Activated naive CD8-positive, alpha-beta T cell treated with anti-CD3 and anti-CD28 coated beads for 36 hours (primary cell): Measurements from ENCODE around the gene A4GNT. TPM values are rescaled to one million over a fixed set of nuclear protein-coding genes. Genes with fewer than 3 reads are reported as not detected.
"Not testable (repeated sequence)": the region's sequence is repeated elsewhere in the genome, so short reads cannot be mapped to it uniquely, and the experiment has no call there.

Source experiments
- DNase-seq: peaks from one replicate; pipeline ENCODE4 v3.0.0; 2021
- H3K27ac Mint-ChIP-seq: one replicate; pipeline ENCODE4 v1.8.0; 2022; ENCODE audit warnings: mild to moderate bottlenecking, moderate library complexity, mixed read lengths
- H3K27me3 Mint-ChIP-seq: one replicate; pipeline ENCODE4 v1.8.0; 2022; ENCODE audit warnings: mild to moderate bottlenecking, mixed read lengths
- H3K36me3 Mint-ChIP-seq: one replicate; pipeline ENCODE4 v1.8.0; 2021; ENCODE audit warnings: mild to moderate bottlenecking, mixed read lengths
- H3K4me1 Mint-ChIP-seq: one replicate; pipeline ENCODE4 v1.8.0; 2021; ENCODE audit warnings: mixed read lengths
- H3K4me3 Mint-ChIP-seq: one replicate; pipeline ENCODE4 v1.8.0; 2022; ENCODE audit warnings: mild to moderate bottlenecking, moderate library complexity, mixed read lengths
- H3K9me3 Mint-ChIP-seq: one replicate; pipeline ENCODE4 v1.8.0; 2022; ENCODE audit warnings: mixed read lengths
- total RNA-seq, 2 experiments: library from RNA; stranded (reverse); gene quantifications; one replicate each; pipeline ENCODE4 v1.2.3, GENCODE V29; 2021

Gene A4GNT
- total RNA-seq, 2 experiments from 2014 or later, result not detected

DNA sequence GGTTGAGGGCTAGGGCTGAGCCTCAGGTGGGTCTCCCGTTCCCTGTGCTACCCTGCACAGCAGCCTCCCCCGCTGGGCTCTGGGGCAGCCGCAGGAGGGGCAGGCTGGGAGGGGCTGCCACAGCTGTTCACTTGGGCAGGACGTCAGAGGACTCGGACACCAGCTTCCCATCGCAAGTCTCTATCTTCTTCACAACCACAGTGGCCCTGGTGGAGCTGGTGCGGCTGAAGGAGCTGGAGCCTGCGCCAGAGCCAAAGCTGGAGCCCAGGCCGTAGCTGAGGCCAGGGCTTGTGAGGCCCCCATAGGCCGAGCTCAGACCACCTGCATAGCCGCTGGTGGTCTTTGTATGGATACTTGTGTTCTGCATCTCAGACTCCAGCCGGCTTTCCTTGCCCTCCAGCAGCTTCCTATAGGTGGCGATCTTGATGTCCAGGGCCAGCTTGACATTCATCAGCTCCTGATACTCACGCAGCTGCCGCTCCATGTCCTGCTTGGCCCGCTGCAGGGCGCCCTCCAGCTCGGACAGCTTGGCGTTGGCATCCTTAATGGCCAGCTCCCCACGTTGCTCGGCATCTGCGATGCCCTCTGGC, 30.7 kb downstream of the A4GNT start:
- not testable (repeated sequence) for H3K27ac Mint-ChIP-seq, H3K4me1 Mint-ChIP-seq, DNase-seq, H3K4me3 Mint-ChIP-seq, H3K27me3 Mint-ChIP-seq, H3K36me3 Mint-ChIP-seq, H3K9me3 Mint-ChIP-seq

DNA sequence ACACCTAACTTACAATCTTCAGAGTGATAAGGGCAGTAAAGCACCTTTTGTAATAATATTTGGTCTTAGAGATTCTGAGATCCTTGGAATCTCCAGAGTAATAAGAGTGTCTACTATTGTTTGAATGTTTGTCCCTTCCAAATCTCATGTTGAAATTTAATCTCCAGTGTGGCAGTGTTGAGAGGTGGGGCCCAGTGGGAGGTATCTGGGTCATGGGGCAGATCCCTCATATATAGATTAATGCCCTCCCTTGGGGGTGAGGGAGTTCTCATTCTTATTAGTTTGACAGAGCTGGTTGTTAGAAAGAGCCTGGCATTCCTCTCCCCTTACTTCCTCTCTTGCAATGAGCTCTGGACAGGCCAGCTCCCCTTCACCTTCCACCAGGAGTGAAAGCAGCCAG, 32.8 kb downstream of the A4GNT start:
- DNase-seq, result no peak

GRCh38 chr3:138097192-138098172, 34.7 kb downstream of the A4GNT start:
- Mint-ChIP-seq H3K27ac (no peak overlapping the region), H3K36me3 (no peaks in the 10 kb centered on the region), H3K4me1 (peaks cover 3% of the 10 kb centered on the region), H3K27me3 (peaks cover 6% of the 10 kb centered on the region), H3K4me3 (no peak overlapping the region), H3K9me3 (no peaks in the 10 kb centered on the region)
- DNase-seq, result no peak

More for the DNA sequence above, 32.8 kb downstream of the A4GNT start:
- Mint-ChIP-seq H3K4me1 (no peaks in the 10 kb centered on the region), H3K27ac (no peak overlapping the region), H3K36me3 (no peaks in the 10 kb centered on the region), H3K4me3 (no peak overlapping the region), H3K9me3 (no peaks in the 10 kb centered on the region), H3K27me3 (peaks cover 6% of the 10 kb centered on the region)

DNA sequence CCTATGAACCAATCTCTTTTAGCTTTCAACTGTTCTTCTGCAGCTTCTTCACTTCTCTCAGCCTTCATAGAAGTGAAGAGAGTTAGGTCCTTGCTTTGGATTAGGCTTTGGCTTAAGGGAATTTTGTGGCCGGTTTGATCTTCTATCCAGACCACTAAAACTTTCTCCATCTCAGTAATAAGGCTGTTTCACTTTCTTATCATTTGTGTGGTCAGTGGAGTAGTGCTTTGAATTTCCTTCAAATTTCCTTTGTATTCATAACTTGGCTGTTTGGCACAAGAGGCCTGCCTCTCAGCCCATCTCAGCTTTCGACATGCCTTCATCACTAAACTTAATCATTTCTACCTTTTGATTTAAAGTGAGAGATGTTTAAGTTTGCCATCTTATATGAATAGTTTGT, 38.5 kb downstream of the A4GNT start:
- H3K9me3 Mint-ChIP-seq, result no peaks in the 10 kb centered on the region

GRCh38 chr3:138092023-138092422, 40.2 kb downstream of the A4GNT start:
- H3K27ac Mint-ChIP-seq, result no peak overlapping the region
- peaks cover 12% of the 10 kb centered on the region for H3K27me3 Mint-ChIP-seq
- peaks cover 3% of the 10 kb centered on the region for H3K4me1 Mint-ChIP-seq
- DNase-seq, result no peak
- H3K36me3 Mint-ChIP-seq, result no peaks in the 10 kb centered on the region
- H3K4me3 Mint-ChIP-seq, result no peak overlapping the region
- H3K9me3 Mint-ChIP-seq, result no peaks in the 10 kb centered on the region

More for the DNA sequence above, 38.5 kb downstream of the A4GNT start:
- Mint-ChIP-seq H3K27me3 (peaks cover 13% of the 10 kb centered on the region), H3K27ac (no peak overlapping the region), H3K4me3 (no peak overlapping the region), H3K36me3 (no peaks in the 10 kb centered on the region), H3K4me1 (peaks cover 3% of the 10 kb centered on the region)
- no peak for DNase-seq

DNA sequence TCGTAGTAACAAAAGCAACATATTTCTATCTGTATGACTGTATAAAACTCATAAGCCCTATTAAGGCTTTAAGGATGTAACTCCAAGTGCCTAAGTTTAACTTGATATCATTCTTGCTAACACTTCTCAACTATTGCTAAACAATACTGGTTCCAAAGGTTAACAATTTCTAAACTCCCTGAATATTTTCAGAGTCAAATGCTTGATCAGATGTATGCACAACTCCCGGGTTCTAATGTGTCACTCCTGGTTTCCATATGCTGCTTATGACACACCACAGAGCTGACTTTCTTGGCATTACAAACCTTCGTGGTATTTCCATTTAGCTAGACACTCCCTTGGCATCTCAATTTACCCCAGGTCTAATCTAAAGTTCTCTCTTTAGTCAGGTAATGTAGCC, 43.1 kb downstream of the A4GNT start:
- Mint-ChIP-seq H3K27ac (no peak overlapping the region), H3K36me3 (no peaks in the 10 kb centered on the region), H3K27me3 (peaks cover 12% of the 10 kb centered on the region), H3K4me1 (peaks cover 6% of the 10 kb centered on the region), H3K9me3 (no peaks in the 10 kb centered on the region), H3K4me3 (no peak overlapping the region)
- no peak for DNase-seq

- not testable (repeated sequence) for H3K36me3 Mint-ChIP-seq, H3K27ac Mint-ChIP-seq, DNase-seq, H3K4me3 Mint-ChIP-seq, H3K9me3 Mint-ChIP-seq
- Mint-ChIP-seq H3K27me3 (peaks cover 13% of the 10 kb centered on the region), H3K4me1 (peaks cover 27% of the 10 kb centered on the region)
Observed at GRCh38 chr3:138085745-138086144, 46.4 kb downstream of the A4GNT start.

GRCh38 chr3:138084196-138084595, 48.0 kb downstream of the A4GNT start:
- H3K4me3 Mint-ChIP-seq, result no peak overlapping the region
- H3K36me3 Mint-ChIP-seq, result no peaks in the 10 kb centered on the region
- peaks cover 16% of the 10 kb centered on the region for H3K27me3 Mint-ChIP-seq
- no peak for DNase-seq
- no peaks in the 10 kb centered on the region for H3K9me3 Mint-ChIP-seq
- H3K4me1 Mint-ChIP-seq, result peaks cover 28% of the 10 kb centered on the region
- H3K27ac Mint-ChIP-seq, result no peak overlapping the region

DNA sequence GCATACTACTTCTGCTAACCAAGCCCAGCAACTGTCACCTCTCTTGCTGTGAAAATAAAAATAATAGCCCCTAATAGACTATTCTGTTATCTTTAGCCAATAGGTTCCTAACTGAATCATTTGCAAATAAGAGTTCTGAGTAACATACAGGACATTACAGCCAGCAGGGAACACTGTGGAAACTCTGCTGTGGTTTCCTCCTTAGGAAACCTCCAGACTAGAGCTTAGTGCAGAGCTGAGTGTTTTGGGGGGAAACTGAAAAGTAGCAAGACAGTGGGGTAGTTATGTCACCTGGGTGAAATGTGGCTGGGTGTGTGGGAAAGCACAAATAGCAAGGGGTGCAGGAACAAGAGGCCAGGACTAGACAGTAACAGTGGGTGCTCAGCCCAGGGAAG, 49.2 kb downstream of the A4GNT start:
- no peaks in the 10 kb centered on the region for H3K36me3 Mint-ChIP-seq
- H3K9me3 Mint-ChIP-seq, result no peaks in the 10 kb centered on the region
- peaks cover 15% of the 10 kb centered on the region for H3K27me3 Mint-ChIP-seq
- H3K4me3 Mint-ChIP-seq, result no peak overlapping the region
- H3K4me1 Mint-ChIP-seq, result peaks cover 34% of the 10 kb centered on the region
- DNase-seq, result peak; percentile 26
- peak overlapping the region; percentile 81 for H3K27ac Mint-ChIP-seq

GRCh38 chr3:138082085-138082991, 49.9 kb downstream of the A4GNT start:
- Mint-ChIP-seq H3K9me3 (no peaks in the 10 kb centered on the region), H3K27ac (peak overlapping the region; percentile 81), H3K4me1 (peaks cover 34% of the 10 kb centered on the region), H3K27me3 (peaks cover 15% of the 10 kb centered on the region), H3K4me3 (peak overlapping the region; percentile 15), H3K36me3 (no peaks in the 10 kb centered on the region)
- peak; percentile 33 for DNase-seq

DNA sequence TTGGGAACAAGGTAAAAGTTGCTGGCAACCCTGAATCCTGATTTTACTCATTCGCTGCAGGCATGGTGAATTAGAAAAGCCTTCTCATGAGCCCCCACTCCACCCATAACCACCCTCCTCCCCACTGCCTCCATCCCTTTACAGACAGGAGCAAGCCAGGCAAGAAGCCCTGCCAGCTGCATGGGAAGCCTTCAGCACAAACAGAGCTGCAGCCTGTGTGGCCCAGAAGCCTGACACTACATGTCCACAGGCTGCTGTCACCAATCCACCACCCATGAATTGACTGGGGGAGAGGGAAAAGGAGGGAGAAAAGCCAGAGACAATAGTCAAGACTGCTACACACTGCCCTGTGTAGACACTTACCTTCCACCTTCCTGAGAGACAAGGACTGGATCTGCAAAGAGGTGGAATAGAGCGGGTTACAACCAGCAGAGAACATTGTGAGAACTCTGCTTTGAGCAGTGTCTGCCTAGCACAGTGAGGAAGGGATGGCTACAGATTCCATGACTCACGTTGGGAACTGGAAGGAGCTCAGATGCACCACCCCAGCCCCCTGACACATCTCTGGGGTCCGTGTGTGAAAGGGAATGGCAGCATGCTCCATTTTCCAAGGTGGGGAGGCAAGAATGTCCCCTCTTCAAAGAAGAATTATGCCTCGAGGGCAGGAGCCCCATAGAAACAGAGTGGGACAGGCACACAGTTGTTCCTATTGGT, 50.7 kb downstream of the A4GNT start:
- Mint-ChIP-seq H3K27ac (no peak overlapping the region), H3K9me3 (no peaks in the 10 kb centered on the region), H3K4me1 (peaks cover 34% of the 10 kb centered on the region), H3K4me3 (peak overlapping the region; percentile 15), H3K36me3 (no peaks in the 10 kb centered on the region), H3K27me3 (peaks cover 15% of the 10 kb centered on the region)
- no peak for DNase-seq

DNA sequence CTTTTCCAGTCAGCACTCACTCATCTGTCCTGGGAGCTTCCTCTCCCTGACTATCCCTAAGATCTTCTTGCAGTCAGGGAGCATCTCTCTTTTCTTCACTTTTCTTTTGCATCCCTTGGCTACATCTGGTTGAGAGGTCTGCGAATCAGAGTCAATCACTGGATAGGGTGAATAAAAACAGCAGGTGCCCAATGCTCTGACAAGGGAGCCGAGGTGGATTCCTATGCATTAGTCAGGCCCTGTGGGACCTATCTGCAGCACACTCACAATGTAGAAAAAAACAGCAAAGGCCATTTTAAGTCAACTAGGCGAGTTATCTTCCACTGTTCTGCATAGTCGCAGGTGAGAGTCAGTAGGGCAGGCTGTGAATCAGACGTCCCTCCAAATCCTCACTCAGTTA, 52.3 kb downstream of the A4GNT start:
- H3K9me3 Mint-ChIP-seq, result no peaks in the 10 kb centered on the region
- DNase-seq, result no peak
- H3K27me3 Mint-ChIP-seq, result peaks cover 19% of the 10 kb centered on the region
- no peak overlapping the region for H3K4me3 Mint-ChIP-seq
- H3K27ac Mint-ChIP-seq, result no peak overlapping the region
- no peaks in the 10 kb centered on the region for H3K36me3 Mint-ChIP-seq
- peaks cover 34% of the 10 kb centered on the region for H3K4me1 Mint-ChIP-seq

- no peak overlapping the region for H3K27ac Mint-ChIP-seq
- no peaks in the 10 kb centered on the region for H3K36me3 Mint-ChIP-seq
- no peaks in the 10 kb centered on the region for H3K9me3 Mint-ChIP-seq
- peaks cover 31% of the 10 kb centered on the region for H3K4me1 Mint-ChIP-seq
- no peak for DNase-seq
- no peak overlapping the region for H3K4me3 Mint-ChIP-seq
- H3K27me3 Mint-ChIP-seq, result peaks cover 23% of the 10 kb centered on the region
Observed at GRCh38 chr3:138078901-138079344, 53.3 kb downstream of the A4GNT start.

GRCh38 chr3:138078096-138078495, 54.1 kb downstream of the A4GNT start:
- H3K4me1 Mint-ChIP-seq, result peaks cover 23% of the 10 kb centered on the region
- no peak for DNase-seq

More at GRCh38 chr3:138078096-138078495, 54.1 kb downstream of the A4GNT start:
- H3K4me3 Mint-ChIP-seq, result no peak overlapping the region
- no peaks in the 10 kb centered on the region for H3K36me3 Mint-ChIP-seq
- H3K27ac Mint-ChIP-seq, result no peak overlapping the region
- peaks cover 27% of the 10 kb centered on the region for H3K27me3 Mint-ChIP-seq
- no peaks in the 10 kb centered on the region for H3K9me3 Mint-ChIP-seq
